ENCODE measurements around the gene SOS2. TPM values are rescaled to one million over a fixed set of nuclear protein-coding genes. Genes with fewer than 3 reads are reported as not detected.

Gene SOS2
- total RNA-seq, 4 donors from 2014 or later: 45.9 to 82.8 (median 62.1) TPM

DNA sequence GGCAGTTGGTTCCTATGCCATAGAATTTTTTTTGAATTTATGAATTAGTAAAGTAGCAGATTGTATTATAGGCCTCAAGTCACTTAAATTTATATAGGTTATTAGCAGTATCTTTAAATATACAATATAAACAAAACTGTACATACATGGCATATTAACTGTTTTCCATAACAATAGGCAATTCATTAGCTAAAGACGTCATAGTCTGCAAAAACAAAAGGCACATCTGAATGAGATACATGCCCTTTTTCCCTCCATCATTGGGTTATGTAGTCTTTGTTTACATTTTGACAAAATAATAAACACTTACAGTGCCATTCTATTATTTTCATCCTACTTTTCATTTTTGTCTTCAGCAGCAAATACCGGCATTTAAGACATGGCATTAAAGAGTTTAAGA lies 113.9 kb downstream of the SOS2 start:
- in situ Hi-C loops (cut with MboI; ENCODE audit: low pct_ligation_motif_present in 1 of 4, low pct_unique_long_range_greater_than_20kb in 1 of 4, low sequenced_read_pairs in 3 of 4): loop anchor here in 2 of 4 donors (10.0 to 25.0 kb wide), 2 partner anchors 253 to 480 kb away; partner anchors contain the start of gene DNAAF2 (in 1 of the 2)
- intact Hi-C loops (cut with DNase I; ENCODE audit: low total_unique reads): no loop called here
- WGBS, 2 donors (ENCODE audit: low coverage in 1 of 2): 86 to 97% methylated on average over 2 of the region's 2 CpGs

DNA sequence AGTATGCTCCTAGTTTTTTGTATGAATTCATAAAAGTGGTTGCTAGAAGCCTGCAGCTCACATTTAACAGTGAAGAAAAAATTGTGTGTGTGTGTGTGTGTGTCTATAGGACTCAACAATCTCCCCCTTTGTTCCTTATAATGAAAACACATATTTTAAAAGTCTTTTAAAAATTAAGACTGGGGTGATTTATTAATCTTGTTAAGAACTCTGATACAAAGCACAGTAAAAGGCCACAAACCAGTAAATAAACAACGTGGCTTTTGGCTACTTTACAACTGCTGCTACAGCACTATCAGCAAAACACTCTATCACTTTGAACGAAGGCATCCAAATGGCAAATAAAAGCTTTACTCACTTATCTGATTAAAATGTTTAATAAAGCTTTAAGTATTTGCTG lies 114.4 kb downstream of the SOS2 start:
- H3K27ac ChIP-seq: peak overlapping the region; percentile 83 to 97 (median 89)
- no peak for DNase-seq
- WGBS, 2 donors (ENCODE audit: low coverage in 1 of 2): 36 to 38% methylated on average over 2 of the region's 2 CpGs
- H3K27me3 ChIP-seq: no peaks in the 10 kb centered on the region
- intact Hi-C loops (cut with DNase I; ENCODE audit: low total_unique reads) (no loop called here), in situ Hi-C loops (cut with MboI; ENCODE audit: low pct_ligation_motif_present in 1 of 4, low pct_unique_long_range_greater_than_20kb in 1 of 4, low sequenced_read_pairs in 3 of 4) (loop anchor here in 2 of 4 donors (10.0 to 25.0 kb wide), 2 partner anchors 252 to 480 kb away; partner anchors contain the start of gene DNAAF2 (in 1 of the 2))
- H3K9me3 ChIP-seq: no peaks in the 10 kb centered on the region
- H3K4me3 ChIP-seq: peak overlapping the region in 3 of 4 donors; percentile 68 to 87 (median 71)
- peaks cover 8 to 22% (median 13%) of the 10 kb centered on the region in 4 donors for H3K4me1 ChIP-seq
- TF ChIP-seq POLR2AphosphoS5 (IDR thresholded peaks at IDR 0.05): no peak
- no peak for TF ChIP-seq POLR2A (IDR thresholded peaks at IDR 0.05)
- TF ChIP-seq, protein P1, sequence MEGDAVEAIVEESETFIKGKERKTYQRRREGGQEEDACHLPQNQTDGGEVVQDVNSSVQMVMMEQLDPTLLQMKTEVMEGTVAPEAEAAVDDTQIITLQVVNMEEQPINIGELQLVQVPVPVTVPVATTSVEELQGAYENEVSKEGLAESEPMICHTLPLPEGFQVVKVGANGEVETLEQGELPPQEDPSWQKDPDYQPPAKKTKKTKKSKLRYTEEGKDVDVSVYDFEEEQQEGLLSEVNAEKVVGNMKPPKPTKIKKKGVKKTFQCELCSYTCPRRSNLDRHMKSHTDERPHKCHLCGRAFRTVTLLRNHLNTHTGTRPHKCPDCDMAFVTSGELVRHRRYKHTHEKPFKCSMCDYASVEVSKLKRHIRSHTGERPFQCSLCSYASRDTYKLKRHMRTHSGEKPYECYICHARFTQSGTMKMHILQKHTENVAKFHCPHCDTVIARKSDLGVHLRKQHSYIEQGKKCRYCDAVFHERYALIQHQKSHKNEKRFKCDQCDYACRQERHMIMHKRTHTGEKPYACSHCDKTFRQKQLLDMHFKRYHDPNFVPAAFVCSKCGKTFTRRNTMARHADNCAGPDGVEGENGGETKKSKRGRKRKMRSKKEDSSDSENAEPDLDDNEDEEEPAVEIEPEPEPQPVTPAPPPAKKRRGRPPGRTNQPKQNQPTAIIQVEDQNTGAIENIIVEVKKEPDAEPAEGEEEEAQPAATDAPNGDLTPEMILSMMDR (IDR thresholded peaks at IDR 0.05): no peak
- no peak for TF ChIP-seq EP300 (IDR thresholded peaks at IDR 0.05; ENCODE audit: low read depth)
- H3K36me3 ChIP-seq: peaks cover 0 to 24% (median 5%) of the 10 kb centered on the region in 4 donors

More for the DNA sequence above, 113.9 kb downstream of the SOS2 start:
- no peaks in the 10 kb centered on the region for H3K9me3 ChIP-seq
- DNase-seq: no peak
- no peaks in the 10 kb centered on the region for H3K27me3 ChIP-seq
- H3K4me1 ChIP-seq: peaks cover 8 to 22% (median 13%) of the 10 kb centered on the region in 4 donors
- TF ChIP-seq, protein P1 (IDR thresholded peaks at IDR 0.05): no peak
- TF ChIP-seq POLR2A (IDR thresholded peaks at IDR 0.05): no peak
- TF ChIP-seq EP300 (IDR thresholded peaks at IDR 0.05; ENCODE audit: low read depth): no peak
- no peak for TF ChIP-seq POLR2AphosphoS5 (IDR thresholded peaks at IDR 0.05)
- peak overlapping the region; percentile 83 to 97 (median 89) for H3K27ac ChIP-seq
- no peak overlapping the region for H3K4me3 ChIP-seq
- H3K36me3 ChIP-seq: peaks cover 0 to 19% (median 5%) of the 10 kb centered on the region in 4 donors

- in situ Hi-C loops (cut with MboI; ENCODE audit: low pct_ligation_motif_present in 1 of 4, low pct_unique_long_range_greater_than_20kb in 1 of 4, low sequenced_read_pairs in 3 of 4): loop anchor here in 2 of 4 donors (10.0 to 25.0 kb wide), 2 partner anchors 252 to 479 kb away; partner anchors contain the start of gene DNAAF2 (in 1 of the 2)
- Histone ChIP-seq H3K9me3 (no peaks in the 10 kb centered on the region), H3K27me3 (no peaks in the 10 kb centered on the region), H3K4me3 (peak within 1 kb of the TSS; percentile 68 to 95 (median 79)), H3K4me1 (peaks cover 8 to 22% (median 13%) of the 10 kb centered on the region in 4 donors), H3K27ac (peak within 1 kb of the TSS; percentile 83 to 97 (median 89)), H3K36me3 (peaks cover 0 to 30% (median 5%) of the 10 kb centered on the region in 4 donors)
- intact Hi-C loops (cut with DNase I; ENCODE audit: low total_unique reads): no loop called here
- DNase-seq: peak; percentile 96
- TF ChIP-seq POLR2AphosphoS5 (IDR thresholded peaks at IDR 0.05): peak; percentile 95
- TF ChIP-seq POLR2A (IDR thresholded peaks at IDR 0.05): peak; percentile 87
- no peak for TF ChIP-seq EP300 (IDR thresholded peaks at IDR 0.05; ENCODE audit: low read depth)
- 1% methylated on average over 46 of the region's 63 CpGs; no CpG with 5 or more reads in 1 of the 2 donors for WGBS, 2 donors (ENCODE audit: low coverage in 1 of 2)
These were observed 115.0 kb downstream of the SOS2 start, which contains the start of gene VCPKMT for GRCh38 chr14:50116181-50116956. TSS of gene VCPKMT (minus strand) at chr14:50116572. CDS start at chr14:50116552, 20 bp downstream.

GRCh38 chr14:50113381-50114035 lies 117.9 kb downstream of the SOS2 start:
- Histone ChIP-seq H3K27ac (no peak overlapping the region), H3K4me3 (no peak overlapping the region), H3K36me3 (peaks cover 0 to 49% (median 9%) of the 10 kb centered on the region in 4 donors), H3K4me1 (peaks cover 8 to 22% (median 13%) of the 10 kb centered on the region in 4 donors), H3K27me3 (no peaks in the 10 kb centered on the region), H3K9me3 (no peaks in the 10 kb centered on the region)
- in situ Hi-C loops (cut with MboI; ENCODE audit: low pct_ligation_motif_present in 1 of 4, low pct_unique_long_range_greater_than_20kb in 1 of 4, low sequenced_read_pairs in 3 of 4): loop anchor here in 2 of 4 donors (10.0 to 25.0 kb wide), 2 partner anchors 249 to 476 kb away; partner anchors contain the start of gene DNAAF2 (in 1 of the 2)
- DNase-seq: no peak
- TF ChIP-seq POLR2AphosphoS5 (IDR thresholded peaks at IDR 0.05) (no peak), EP300 (IDR thresholded peaks at IDR 0.05; ENCODE audit: low read depth) (no peak), POLR2A (IDR thresholded peaks at IDR 0.05) (no peak)
- TF ChIP-seq, protein P1 (IDR thresholded peaks at IDR 0.05): no peak
- intact Hi-C loops (cut with DNase I; ENCODE audit: low total_unique reads): no loop called here
- 60 to 79% methylated on average over 1 to 4 of the region's 4 CpGs for WGBS, 2 donors (ENCODE audit: low coverage in 1 of 2)
